Vagina (tissue), 2 donors: Measurements from ENCODE around the gene TTLL9.

ENCODE experiments used
- CTCF ChIP-seq, 3 experiments: fragments of 450-650 bp in 2 of 3; fragments of 200-600 bp in 1 of 3; sonication (generic) in 1 of 3; IDR thresholded peaks; one replicate each; pipeline ENCODE4 v1.5.1; 2017 to 2019; ENCODE audit warnings: antibody characterized with exemption in 3 of 3, mild to moderate bottlenecking in 2 of 3, moderate library complexity in 2 of 3
- POLR2AphosphoS5 ChIP-seq, 2 donors: sonication (generic); formaldehyde crosslinking; IDR thresholded peaks; one replicate each; pipeline ENCODE4 v1.9.0; 2017; ENCODE audit warnings: antibody characterized with exemption in 2 of 2, mild to moderate bottlenecking in 2 of 2, low read depth in 1 of 2; ENCODE audit not compliant: insufficient read depth in 1 of 2

GRCh38 chr20:31821427-31821826 is 49.0 kb upstream of the TTLL9 start:
- TF ChIP-seq CTCF (IDR thresholded peaks at IDR 0.05) (no peak), POLR2AphosphoS5 (IDR thresholded peaks at IDR 0.05; ENCODE audit: insufficient read depth in 1 of 2, low read depth in 1 of 2) (no peak)
